ENCODE results near the gene MOV10.

Gene MOV10

DNA sequence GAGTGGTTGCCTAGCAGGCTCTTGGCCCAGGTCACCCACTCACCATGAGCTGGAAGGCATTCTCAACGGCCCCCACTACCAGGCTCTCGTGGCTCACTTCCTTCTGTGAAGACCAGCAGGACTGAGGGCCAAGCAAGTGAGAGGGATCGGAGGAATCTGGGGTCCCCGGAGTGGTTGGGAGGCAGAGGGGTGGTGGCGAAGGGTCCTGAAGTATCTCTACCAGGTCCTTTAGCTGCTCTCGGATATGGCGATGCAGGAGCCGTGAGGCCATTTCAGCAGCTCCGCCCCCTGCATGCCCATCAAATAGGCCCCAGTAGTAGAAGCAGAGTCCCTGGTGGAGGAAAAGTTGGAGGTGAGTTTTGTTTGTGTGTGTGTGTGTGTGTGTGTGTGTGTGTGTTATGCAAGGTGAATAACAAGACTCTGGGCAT is 38.3 kb downstream of the MOV10 start:
- TF ChIP-seq, protein P1, sequence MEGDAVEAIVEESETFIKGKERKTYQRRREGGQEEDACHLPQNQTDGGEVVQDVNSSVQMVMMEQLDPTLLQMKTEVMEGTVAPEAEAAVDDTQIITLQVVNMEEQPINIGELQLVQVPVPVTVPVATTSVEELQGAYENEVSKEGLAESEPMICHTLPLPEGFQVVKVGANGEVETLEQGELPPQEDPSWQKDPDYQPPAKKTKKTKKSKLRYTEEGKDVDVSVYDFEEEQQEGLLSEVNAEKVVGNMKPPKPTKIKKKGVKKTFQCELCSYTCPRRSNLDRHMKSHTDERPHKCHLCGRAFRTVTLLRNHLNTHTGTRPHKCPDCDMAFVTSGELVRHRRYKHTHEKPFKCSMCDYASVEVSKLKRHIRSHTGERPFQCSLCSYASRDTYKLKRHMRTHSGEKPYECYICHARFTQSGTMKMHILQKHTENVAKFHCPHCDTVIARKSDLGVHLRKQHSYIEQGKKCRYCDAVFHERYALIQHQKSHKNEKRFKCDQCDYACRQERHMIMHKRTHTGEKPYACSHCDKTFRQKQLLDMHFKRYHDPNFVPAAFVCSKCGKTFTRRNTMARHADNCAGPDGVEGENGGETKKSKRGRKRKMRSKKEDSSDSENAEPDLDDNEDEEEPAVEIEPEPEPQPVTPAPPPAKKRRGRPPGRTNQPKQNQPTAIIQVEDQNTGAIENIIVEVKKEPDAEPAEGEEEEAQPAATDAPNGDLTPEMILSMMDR (IDR thresholded peaks at IDR 0.05; ENCODE audit: low read depth, low read length): no peak
- no peak for DNase-seq (ENCODE audit: extremely low read depth, low read depth)

DNA sequence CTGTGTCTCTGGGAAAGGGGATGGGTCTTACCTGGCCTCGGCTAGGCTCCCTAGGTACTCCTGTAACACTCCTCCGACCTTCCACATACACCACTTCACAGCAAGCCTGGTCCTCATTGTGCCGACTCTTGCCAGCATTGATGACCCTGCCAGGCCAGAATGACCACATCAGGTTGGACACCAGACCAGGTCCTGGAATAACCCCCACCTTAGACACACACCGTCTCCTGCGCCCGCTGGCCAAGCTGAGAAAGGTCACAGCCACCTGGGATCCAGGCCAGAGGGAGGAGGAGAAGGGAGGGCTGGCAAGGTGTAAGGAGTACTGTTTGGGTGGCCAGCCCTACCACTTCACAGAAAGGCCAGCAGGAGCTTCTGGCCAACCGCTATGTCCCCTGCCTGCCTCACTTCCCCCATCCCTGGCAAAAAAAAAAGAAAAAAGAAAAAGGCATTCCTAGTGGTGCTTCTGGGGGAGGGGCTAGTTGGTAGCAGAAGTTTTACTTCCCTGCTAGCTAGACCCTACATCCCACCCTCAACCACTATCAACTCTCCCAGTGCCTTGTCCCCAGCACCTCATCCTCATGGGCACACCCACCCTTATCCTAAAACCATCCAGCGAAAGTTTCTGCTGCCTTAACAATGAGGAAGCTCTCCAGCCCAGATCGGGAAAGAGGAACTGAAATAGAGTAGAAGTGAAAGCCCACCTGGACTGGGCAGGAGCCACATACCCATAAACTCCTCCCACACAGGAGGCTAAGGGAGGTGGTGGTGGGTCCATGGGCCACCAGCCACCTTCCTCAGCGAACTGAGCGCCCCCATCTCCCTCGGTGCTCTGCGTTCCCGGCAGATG is 39.2 kb downstream of the MOV10 start:
- no peak for DNase-seq (ENCODE audit: extremely low read depth, low read depth)
- TF ChIP-seq, protein P1 (IDR thresholded peaks at IDR 0.05; ENCODE audit: low read depth, low read length): no peak

DNA sequence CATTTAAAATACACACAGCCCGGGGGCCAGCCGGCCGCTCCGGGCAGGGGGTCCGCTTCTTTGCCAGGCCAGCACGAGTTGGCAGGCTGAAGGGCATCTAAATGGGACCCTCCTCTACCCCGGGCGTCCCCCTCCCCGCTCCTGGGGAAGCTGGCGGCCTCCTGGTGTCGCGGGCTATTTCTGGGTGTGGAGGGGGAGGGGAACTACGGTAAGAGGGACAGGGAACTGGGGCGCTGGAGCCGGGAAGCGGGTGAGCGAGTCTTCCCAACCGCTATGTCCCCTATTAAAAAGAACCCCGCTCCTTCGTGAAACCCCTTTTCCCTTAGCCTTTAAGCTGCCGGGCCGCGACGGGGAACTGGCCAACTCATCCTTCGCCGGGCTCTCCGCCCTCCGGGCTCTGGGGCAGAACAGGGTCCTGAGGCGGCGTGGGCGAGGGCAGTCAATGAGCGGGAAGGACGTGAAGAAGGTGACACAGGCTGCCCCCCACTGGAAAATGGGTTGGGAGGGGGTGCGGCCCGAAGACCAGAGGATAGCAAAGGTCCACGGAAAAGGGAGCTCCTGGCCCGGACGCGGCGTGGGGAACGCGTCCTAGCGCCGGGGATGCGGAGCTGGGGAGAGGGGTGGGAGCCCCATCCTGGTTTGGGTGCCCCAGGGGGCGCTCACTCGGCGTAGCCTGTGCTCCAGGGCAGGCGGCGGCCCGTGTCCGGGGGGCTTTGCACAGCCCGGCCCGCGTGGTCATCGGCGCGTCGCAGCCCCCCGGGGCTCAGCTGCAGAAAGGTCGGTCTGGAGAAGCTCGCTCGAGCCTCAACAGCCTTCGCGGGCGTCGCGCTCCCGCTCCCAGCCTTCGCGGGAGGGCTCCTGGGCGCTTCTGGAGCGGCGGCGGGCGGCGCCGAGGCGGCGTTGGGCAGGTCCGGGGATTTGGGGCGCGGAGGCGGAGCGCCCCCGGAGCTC is 40.1 kb downstream of the MOV10 start:
- DNase-seq (ENCODE audit: extremely low read depth, low read depth): no peak
- TF ChIP-seq, protein P1 (IDR thresholded peaks at IDR 0.05; ENCODE audit: low read depth, low read length): peak; percentile 2; the same call in 1 of the 2 replicates

DNA sequence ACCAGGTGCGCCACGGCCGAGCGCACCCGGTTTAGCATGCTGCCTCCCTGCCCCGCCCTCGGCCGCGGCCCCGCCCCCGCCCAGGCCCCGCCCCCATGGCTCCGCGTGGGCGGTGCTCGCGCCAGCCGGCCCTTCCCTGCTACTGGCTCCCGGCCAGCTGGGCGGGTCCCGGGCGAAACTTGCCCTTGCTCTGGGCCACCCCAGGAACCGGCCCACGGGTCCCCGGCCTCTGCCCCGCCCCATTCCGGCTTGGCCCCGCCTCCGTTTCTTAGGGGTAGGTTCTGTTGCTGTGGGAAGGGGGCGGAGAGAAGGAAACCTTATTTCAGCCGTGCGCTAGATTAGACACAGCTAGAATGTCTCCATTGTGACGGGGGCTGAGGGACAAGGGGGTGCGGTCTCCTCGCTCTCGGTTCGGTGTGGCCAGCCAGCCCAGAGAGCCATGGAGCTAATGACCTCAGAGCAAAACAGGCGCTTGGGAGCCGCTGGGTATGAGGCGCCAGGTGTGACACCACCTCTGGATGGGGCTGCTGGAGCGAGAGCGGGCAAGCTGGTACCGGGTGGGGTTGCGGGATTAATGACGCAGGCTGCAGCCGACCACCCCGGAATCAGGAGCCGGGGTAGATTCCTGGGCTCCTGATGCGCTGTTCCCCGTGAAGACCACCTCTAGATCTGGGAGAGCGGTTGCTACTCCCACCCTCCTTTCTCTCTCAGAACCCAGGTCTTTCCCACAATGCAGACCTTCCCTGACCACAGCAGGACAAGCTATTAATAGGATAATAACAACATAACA is 41.0 kb downstream of the MOV10 start, which contains the start of gene PPM1J:
Gene PPM1J, minus strand, starts transcription at position 69 of the 790 bp plus-strand sequence. Its CDS starts 31 bp downstream, at position 38.
- TF ChIP-seq, protein P1 (IDR thresholded peaks at IDR 0.05; ENCODE audit: low read depth, low read length): no peak
- DNase-seq (ENCODE audit: extremely low read depth, low read depth): peak; percentile 70

DNA sequence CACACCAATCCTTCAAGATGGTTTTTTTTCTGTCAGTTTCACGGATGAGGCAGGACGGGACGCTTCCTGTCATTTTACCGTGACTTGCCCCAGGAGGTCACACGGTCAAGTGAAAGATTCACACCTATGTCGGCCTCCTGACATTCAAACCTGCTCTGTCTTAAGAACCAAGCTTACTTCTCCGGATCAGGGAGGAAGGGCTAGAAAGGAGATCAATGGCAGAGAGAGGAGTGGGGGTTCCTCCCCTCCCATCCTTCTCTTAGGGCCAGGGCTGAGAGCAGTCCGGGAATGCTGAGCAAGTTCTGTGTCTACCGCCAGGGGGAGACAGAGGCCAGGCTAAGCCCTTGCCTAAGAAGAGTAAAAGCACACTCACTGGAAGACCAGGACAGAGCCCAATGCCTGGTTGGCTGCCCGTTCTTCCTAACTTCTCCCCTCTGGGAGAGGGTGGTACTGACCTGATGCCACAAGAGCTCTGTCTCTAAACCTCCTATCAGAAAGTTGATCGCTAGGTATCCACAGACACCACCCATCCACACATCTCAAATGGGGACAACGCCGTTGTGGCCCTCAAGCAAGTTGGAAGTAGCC is 41.8 kb downstream of the MOV10 start:
- peak; percentile 79 for DNase-seq (ENCODE audit: extremely low read depth, low read depth)
- TF ChIP-seq, protein P1 (IDR thresholded peaks at IDR 0.05; ENCODE audit: low read depth, low read length): peak; percentile 96

DNA sequence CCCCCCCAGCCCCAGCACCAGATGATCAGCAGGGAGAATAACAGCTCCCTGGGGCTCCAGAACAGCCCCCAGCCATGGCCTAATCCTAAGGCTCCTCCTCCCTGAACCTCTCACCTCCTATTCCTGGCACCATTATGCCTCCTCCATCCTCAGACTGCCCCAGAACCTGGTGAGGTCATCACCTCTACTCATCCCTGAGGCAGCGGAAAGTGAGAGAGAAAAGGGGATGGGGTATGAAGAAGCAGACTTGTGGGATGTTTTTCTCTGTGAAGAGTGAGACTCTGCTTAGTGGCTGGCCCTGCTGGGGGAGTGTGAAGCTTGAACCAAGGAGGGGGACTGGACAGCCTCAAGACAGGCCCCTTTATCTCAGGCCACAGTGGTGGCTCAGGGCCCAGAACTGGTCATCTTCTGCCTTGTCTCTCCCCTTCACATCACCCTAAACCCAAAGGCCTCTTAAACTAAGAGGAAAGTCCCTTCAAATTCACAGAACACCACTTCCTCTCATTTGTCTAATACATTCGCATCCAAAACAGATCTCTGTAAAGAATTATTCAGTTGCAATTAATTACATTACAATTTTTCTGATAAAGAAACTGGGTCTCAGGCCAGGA is 42.9 kb downstream of the MOV10 start:
- TF ChIP-seq, protein P1 (IDR thresholded peaks at IDR 0.05; ENCODE audit: low read depth, low read length): no peak
- no peak for DNase-seq (ENCODE audit: extremely low read depth, low read depth)
